ENCODE results near the gene ANKRD13B.
A peak's percentile ranks its signal among the peaks of the same experiment; 100 is the strongest.

ANKRD13B gene

DNA sequence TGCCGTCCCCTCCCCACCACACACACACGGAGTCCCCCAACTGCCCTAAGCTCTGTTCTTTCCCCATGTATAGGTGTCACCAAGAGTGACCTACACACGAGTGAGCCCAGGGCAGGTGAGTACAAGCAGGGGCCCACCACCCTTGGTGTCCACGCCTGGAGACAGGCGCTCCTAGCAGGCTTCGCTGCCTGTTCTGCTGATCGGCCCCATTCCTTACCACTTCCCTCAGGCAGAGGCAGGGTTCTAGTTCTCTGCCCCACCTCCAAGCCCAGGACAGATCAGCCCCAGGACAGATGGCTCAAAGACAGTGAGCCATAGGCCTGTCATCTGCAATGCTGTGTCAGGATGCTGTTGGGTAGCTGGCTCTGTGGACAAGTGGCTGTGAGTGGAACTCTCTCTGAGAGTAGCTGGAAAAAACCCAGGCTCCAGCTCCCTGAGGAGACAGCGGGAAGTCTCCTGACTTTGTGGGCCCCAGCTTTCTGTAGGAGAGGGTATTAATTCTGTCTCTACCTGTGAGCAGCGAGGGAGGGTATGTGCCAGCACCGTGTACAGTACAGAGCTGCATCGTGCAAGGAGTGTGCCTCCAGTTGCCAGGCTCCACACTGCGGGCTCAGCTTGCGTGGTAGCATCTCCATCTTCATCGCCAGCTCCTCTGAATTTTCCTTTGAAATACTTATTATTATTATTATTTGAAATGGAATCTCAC is 23.5 kb upstream of the ANKRD13B start:
- DNase-seq = no peak

DNA sequence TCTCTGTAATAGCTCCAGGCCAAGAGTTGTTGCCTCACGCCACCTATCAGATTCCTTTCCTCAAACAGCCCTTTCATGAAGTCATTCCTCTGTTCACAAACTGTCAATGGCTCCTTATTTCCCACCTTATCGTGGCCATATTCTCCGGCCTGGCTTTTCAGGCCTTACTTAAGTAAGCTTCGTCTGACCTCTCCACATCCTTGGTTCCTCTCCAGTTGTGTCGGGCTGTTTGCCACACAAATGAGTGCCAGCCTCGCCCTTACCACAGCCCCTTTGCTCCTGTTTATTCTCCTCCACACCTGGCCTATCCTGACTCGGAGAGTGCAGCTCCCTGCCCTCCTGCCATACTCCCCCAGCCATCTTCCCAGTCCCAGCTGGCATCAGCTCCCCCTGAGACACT is 22.4 kb upstream of the ANKRD13B start:
- no peak for DNase-seq

DNA sequence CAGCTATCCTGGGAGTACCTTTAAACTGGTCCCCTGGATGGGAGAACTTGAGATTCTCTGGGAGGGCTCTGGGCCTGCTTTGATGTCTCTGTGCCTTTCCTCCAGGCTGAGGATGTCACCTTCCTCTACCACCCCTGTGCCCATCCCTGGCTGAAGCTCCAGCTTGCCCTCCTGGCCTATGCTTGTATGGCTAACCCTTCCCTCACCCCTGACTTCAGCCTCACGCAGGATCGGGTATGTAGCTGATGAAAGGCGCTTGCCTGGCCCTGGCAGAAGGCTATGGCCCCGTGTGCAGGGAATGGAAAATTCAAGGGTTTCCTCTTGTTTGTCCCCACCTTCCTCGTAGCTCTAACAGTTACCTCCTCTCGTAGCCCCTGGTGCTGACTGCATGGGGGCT is 21.4 kb upstream of the ANKRD13B start:
- no peak for DNase-seq

DNA sequence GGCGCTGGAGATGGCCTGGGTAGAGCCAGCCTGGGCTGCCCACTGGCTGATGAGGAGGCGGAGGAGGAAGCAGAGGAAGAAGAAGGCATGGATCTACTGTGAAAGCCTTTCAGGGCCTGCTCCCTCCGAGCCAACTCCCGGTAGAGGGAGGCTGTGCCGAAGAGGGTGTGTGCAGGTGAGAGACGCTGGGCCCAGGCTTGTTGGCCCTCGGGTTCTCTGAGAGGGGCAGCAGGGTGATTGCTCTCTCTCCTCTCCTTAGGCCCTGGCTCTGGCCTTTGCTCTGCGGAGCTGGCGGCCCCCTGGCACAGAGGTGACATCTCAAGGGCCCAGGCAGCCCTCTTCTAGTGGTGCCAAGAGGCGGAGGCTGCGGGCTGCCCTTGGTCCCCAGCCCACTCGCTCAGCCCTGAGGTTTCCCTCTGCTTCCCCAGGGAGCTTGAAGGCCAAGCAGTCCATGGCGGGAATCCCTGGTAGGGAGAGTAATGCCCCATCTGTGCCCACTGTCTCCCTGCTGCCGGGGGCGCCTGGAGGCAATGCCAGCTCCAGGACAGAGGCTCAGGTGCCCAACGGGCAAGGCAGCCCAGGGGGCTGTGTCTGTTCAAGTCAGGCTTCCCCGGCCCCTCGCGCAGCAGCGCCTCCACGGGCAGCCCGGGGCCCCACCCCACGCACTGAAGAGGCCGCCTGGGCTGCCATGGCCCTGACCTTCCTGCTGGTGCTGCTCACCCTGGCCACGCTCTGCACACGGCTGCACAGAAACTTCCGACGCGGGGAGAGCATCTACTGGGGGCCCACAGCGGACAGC is 20.9 kb upstream of the ANKRD13B start:
- DNase-seq = peak; percentile 30

DNA sequence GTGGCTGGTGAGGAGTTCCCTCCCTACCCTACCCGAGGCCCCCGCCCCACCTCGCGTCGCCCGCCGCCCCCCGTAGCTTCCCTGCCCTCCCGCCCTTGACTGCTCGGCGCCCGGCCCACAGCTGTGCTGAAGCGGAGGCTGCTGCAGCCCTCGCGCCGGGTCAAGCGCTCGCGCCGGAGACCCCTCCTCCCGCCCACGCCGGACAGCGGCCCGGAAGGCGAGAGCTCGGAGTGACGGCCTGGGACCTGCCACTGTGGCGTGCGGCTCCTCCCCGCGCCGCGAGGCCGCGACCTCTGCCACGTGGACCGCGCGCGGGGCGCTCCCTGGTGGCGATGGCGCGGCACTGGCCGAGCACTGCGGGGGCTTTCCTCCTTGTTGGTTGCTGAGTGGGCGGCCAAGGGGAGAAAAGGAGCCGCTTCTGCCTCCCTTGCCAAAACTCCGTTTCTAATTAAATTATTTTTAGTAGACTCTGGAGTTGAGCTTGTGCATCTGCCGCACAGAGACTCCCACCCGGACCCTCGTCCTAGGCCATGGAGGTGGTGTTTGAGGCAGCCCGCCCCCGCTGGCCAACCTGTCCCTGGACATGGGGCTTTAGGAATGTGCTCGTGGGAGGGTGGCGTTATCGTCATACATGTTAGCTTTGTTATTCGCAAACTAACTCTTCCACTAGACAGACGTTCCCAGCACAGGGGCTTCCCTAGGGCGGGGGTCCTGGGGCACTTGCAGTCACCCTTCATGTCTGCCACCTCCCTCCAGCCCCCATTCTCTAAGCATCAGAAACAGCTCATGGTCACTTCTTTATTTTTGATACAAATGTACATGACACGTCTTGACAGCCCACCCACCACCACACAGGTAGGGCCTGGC is 20.0 kb upstream of the ANKRD13B start:
- DNase-seq = peak; percentile 63

DNA sequence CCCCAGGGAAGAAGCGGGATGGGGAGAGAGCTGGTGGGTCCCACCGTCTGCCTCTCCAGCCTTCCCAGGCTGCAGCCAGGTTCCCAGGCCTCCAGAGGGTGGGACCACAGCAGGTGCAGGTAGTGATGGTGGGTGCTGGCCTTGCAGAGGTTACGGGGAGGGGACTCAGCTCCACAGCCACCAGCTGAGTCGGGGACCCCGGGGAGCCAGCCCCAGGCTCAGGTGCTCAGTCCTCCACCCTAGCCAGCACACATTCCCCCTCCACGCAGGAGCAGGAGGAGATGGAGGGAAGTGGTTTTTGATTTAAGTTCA is 19.4 kb upstream of the ANKRD13B start:
- DNase-seq = peak; percentile 28

DNA sequence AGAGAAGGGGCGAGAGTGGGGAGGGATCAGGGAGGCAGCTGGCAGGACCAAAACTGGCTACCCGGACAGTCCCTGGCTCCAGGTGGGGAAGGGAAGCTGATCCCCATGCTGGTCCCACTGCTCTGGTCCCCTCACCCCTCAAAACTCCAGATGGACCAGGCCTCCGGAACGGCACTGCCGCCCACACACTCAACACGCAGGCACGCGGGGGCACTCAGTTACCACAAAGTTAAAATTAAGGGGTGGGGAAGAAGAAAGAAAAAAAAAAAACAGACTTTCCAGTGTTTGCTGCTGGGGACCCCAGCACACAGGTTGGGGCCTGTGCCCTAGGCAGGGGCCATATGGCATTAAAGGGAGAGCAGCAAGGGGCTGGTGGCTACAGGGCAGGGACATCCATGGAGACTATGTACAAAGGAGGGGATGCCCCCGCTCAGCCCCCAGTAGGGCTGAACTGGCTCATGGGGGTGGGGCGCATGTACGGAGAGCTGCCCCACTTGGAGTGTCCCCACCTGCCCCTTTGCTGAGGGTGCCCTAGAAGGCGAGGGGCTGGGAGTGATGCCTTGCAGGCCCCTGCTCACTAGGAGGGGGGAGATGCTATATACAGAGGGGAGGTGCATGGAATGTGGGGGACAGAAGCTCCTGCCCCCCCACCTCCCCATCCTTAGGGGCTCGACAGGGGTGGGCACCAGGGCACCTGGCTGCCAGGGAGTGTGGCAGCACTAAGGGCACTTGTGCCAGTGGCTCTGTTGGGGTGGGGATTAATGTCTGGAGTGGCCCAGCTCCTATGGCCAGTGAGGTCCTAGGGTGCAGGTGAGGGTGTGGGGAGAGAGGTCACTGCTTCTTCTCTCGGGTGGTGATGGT is 18.8 kb upstream of the ANKRD13B start:
- DNase-seq = peak; percentile 28

DNA sequence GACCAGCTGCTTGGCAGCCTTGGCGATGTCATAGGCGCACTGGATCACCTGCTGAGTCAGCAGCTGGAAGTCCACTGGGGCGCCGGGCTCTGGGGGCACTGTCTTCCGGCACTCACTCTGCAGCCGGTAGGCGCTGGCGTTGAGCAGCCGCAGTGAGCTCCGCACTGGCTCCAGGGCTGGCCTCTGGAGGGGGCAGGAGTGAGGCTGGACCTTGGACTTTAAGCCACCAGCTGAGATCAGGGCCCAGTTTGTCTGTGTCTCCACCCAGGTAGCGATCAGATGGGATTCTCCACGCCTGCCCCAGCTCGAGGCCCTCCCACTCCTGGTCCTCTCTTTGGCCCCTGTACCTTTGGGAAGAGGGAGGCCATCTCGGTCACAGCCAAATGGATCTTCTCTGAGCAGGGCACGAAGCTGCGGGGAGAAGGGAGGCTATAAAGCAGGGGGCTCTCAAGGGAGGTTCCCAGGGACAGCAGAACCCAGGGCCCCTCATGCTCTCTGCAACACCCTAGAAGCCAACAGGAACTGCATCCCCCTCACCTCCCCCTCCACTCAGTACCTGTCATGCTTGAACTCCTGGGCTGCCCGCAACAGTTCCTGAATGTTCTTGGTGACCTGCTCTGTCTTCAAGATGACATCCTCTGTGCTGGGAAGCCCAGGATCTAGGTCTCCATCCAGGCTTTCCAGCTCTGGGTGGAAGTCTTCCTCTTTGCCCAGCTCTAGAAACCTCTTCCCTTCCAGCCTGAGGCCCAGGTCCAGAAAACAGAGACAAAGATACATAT is 18.0 kb upstream of the ANKRD13B start:
- DNase-seq = peak; percentile 28

DNA sequence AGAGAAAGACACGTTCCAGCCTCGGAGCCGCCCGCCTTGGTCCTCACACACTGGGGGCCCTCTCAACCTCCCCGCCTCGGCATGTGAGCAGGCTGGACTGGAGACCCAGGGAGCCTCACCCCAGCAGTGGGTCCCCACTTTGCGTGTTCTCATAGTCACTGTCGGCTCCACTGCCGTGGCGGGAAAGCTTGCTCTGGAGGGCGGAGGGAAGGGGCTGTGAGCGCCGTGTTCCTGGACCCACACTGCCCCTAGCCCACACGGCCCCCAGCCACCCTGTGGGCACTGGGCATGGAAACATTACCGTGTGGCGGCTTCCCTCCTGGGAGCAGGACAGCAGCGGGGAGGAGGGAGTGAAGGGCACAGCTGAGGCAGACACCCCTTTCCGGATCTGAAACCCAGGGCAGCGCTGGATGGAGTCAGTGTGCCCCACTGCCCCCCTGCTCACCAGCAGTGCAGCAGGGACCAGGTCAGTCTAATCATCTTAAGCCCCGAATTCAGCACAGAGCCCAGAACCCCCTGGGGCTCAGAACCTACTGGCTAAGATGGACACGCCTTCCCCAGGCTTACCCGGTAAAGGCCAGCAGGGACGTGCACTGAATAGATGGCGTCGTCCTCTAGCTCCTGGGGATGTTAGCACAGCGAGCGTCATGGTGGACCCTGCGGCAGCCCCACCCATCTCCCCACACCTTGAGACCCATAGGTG is 17.3 kb upstream of the ANKRD13B start:
- DNase-seq = peak; percentile 23

DNA sequence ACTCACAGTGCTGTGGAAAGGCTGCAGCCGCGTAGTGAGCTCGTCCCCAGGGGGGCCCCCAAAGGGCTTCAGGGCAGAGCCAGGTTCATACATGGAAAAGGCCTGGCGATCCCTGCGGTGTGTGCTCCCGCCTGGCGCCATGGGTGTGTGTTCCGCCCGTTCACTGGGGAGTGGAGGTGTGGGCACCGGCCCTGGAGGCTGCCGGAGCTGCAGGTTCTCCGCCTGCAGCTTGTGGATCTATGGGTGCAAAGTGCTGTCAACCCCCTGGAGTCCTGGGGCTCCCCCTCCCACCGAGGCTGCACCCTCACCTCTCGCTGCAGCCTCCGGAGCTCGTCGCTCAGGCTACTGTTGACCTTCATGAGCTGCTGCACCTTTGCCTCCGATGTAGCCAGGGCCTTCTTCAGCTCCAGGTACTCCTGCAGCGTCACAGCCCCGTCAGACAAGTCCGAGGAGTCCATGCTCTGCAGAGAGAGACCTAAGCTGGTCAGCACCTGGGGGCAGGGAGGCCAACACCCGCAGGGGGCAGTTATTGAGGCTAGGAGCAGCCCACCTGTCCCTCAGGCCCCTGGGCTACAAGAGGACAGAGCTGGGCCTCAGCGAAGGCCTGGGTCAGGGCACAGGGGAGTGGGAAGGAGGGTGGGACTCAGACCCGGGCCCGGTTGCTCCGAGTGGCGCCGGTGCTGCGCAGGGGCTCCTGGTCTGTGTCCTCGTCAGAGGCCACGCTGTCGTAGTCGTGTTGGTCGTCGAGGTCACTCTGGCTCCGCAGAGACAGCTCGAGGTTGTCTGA is 16.5 kb upstream of the ANKRD13B start:
- DNase-seq = no peak

DNA sequence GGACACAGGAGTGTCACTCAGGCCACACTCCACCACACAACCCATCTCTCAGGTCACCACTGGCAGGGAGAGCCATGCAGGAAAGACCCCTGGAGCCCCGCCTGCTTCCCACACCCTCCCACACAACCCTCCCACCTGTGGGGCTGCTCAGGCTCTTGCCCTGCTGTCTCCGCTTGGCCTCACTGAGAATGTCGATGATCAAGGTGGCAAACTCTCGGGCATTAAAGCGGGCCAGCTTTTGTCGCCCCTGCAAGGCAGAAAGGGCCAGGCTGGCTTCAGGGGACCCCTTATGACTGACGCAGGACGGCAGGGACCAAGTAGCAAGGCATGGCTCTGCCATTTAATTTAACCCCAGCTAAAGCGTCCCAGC is 15.9 kb upstream of the ANKRD13B start:
- DNase-seq = no peak

DNA sequence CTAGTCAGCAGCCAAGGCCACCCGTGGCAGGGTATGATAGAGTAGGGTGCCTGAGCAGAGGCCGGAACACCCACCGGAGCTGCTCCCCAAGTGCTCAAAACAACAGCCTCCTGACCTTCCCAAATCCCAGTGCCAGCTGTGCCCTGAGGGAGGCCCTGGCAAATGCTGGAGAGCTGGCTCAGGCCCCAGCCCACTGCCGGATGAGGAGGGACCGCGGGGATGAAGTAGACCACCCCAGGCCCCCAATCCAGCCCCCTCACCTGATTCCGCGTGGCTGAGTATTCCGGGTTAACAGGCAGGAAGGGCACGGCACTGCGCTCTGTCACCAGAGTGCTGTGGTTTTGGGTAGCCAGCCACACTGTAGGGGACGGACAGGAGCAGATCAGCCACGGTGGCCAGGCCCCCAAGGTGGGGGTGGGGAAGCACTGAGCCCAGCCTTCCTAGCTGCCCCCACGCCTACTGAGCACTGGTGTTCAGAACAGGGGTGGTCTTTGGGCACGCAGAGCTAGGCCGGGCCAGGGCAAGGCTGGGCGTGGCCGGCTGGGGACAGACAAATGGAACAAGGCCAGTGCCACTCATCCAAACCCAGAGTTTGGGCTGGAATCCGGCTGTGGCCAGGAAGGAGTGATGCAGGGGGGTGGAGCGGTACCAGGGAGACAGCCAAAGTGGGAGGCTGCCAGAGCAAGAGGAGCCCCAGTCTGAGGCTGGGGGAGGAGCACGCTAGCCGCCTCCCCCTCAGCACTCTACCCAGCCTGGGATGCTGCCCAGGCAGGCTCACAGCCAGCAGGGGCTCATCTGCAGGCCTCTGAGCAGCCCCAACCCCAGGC is 15.3 kb upstream of the ANKRD13B start:
- no peak for DNase-seq

DNA sequence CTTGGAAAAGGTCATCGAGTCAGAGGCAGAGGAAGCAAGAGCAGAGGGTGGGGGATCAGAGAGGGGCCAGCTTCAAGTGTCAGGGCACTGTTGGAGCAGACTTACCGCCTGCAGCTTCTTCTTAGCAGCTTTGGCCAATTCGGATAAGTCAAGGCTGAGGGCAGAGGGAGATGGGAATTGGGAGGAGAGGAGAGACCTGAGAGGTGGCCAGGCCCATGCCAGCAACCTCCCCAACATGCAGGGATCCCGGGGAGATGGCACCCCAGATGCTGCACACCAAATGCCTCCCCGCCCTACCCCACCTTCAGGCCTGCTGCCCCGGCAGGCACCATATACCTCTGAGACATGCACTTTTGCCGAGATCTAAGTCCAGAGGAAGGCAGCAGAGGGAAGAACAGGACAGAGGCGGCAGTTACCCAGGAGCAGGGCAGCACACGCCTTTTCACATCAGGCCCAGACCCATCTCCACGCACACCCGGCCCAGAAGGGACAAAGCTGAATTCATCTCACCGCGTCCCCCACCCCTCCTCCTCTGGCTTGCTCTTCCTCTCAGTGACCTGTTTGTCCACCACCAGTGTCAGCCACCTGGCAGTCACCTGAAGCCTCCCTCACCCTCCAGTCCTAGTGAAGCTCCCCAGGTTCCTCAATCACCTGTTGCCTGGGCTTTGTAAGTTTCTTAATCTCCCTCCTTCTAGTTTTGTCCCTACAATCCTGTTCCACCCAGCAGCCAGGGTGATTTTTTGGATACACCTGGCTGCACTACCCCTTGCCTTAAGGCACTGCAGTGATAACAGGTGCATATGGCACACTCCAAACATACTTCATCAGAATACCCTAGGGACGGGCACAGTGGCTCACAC is 14.1 kb upstream of the ANKRD13B start:
- DNase-seq = no peak

DNA sequence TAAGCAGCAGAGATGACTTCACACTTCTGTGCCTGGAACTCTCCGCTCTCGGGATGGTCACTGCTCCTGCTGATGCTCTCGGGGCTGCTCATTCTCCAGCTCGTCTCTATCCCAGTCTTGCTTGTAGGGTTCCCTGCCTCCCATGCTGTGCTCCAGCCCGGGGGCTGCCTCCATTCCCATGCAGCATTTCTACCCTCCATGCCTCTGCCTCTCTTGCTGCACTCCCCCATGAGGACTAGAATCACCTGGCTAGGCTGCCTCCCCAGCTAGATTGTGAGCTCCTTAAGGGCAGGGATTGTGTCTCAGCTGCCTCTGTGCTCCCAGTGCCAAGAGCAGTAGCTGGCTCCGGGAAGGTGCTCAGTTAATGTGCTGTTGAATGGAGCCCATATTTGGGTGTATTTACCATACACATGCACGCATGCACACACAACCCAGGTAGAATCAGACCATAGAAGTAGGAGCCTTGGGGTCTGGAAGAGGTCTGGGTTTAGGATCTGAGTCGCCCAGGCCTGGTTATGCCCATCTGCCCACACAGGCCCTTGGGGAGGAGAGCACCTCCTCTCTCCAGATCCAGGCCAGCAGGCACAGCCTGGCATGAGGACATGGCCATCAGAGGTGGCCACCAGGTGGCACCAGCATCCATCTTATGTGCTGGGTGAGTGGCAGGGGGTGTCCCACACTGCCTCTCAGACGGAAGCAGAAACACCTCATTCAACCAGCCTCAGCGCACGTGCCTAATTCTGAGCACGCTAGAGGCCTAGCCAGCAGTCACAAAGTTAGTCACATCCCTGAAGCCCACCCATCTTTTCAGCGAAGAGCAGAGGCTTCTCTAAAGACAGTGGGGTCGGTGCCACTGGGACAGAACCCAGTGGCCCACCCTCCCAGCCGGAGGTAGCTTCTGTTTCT is 12.8 kb upstream of the ANKRD13B start:
- peak; percentile 89 for DNase-seq

DNA sequence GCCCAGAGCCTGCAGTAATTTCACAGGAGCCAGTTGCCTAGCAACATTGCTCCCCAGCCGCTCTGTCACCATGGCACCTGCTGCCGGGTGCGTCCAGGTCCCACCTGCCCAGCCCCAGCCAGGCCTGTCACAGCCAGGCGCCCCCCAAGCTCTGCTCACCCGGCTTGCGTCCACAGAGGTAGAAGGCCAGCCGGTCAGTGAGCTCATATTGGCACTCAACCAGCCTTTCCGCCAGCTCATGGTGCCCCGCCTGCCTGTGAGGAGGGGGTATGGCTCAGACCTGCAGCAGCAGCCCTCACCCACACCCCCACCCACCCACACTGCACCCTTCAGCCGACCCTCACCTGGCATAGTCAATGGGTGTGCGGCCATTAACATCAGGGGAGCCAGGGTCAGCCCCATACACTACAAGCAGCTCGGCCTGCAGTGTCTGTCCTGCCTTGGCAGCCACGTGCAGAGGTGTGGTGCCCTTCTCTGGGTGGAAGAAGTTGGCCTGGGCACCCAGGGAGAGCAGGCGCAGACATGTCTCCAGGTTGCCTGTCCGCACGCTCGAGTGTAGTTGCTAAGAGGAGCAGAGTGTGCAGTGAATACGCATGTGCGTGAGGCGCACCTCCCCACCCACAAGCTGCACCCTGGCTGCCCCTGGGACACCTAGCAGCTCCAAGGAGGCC is 11.2 kb upstream of the ANKRD13B start:
- DNase-seq = no peak

DNA sequence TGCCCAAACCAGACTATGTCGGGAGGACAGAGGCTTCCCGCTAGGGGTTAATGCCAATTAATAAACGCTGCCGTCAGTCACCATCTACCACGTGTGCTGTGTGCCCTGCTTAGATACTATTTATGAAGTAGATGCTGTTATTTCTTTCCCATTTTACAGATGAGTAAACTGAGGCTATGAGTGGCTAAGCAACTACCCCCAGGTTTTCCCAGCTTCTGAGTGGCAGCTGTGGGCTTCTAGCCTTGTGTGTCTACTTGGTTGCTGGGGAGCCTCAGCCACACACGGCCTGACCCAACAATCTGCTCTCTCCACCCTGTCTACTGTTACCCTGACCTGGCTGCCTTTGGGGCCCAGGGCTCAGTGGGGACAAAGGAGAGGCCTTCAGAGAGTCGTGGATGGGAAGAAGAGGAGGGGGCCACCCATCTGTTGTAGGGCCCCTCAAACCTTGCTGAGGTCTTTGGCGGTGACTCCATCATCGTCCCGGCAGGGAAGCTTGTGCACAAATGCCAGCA is 10.6 kb upstream of the ANKRD13B start:
- DNase-seq = no peak

DNA sequence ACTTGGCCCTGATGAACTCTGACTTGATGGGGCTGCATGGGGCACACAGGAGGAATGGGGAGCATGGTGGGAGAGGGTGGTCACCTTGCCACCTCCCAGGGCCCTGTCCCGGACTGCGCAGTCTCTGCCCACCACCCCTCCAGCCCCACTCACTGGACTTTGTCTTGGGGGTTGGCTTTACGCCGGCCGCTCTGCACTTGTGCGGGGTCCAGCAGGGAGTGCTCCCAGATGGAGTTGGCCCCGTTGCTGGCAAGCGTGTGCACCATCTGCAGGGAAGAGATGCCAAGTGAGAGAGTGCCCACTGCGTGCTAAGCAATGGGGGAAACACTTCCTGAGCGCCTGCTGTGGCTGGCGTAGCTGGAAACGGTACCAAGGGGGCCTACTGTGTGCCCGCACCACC is 10.2 kb upstream of the ANKRD13B start:
- no peak for DNase-seq

Data from activated CD4-positive, CD25-positive, alpha-beta regulatory T cell treated with anti-CD3 and anti-CD28 coated beads, Interleukin-2, amount 50 U/mL, for 72 hours (primary cell).